DND-41 (cell line): ENCODE data around the gene RBM19.

Source experiments
- ATAC-seq: fragments of 200-7000 bp; cut with Tn5 transposase; 3 replicates; pipeline ENCODE4 v1.9.1; 2021; ENCODE audit warnings: low read depth; ENCODE audit not compliant: insufficient read depth
- DNase-seq: peaks from one replicate; pipeline ENCODE4 v3.0.0-alpha.2; 2020
- H2AFZ ChIP-seq: 2 replicates; pipeline ENCODE4 v1.6.0; 2012; ENCODE audit warnings: low read depth, low read length
- H3K27ac ChIP-seq: 2 replicates; pipeline ENCODE4 v1.5.1; 2012; ENCODE audit warnings: low read length, inconsistent platforms
- H3K27me3 ChIP-seq: fragments of 200-600 bp; sonication (generic); 2 replicates; pipeline ENCODE4 v1.6.0; 2012; ENCODE audit warnings: low read length, mild to moderate bottlenecking, inconsistent platforms; ENCODE audit not compliant: insufficient read depth, poor library complexity
- H3K36me3 ChIP-seq: 2 replicates; pipeline ENCODE4 v1.5.1; 2012; ENCODE audit warnings: low read length, inconsistent platforms; ENCODE audit not compliant: insufficient read depth
- H3K4me1 ChIP-seq: 2 replicates; pipeline ENCODE4 v1.5.1; 2012; ENCODE audit warnings: mild to moderate bottlenecking, low read length; ENCODE audit not compliant: insufficient read depth
- H3K4me2 ChIP-seq: 2 replicates; pipeline ENCODE4 v1.6.0; 2012; ENCODE audit warnings: mild to moderate bottlenecking, moderate library complexity, low read length, inconsistent platforms; ENCODE audit not compliant: insufficient read depth
- H3K4me3 ChIP-seq, 2 experiments: fragments of 200-600 bp in 1 of 2; shearing (Covaris generic) in 1 of 2; 2 replicates each; pipeline ENCODE4 v1.5.1; 2012 to 2016; ENCODE audit warnings: inconsistent platforms in 2 of 2, low read length in 2 of 2, mild to moderate bottlenecking in 2 of 2, low read depth in 1 of 2, moderate library complexity in 1 of 2
- H3K79me2 ChIP-seq: 2 replicates; pipeline ENCODE4 v1.6.0; 2012; ENCODE audit warnings: low read length, inconsistent platforms; ENCODE audit not compliant: insufficient read depth
- H3K9ac ChIP-seq: 2 replicates; pipeline ENCODE4 v1.6.0; 2012; ENCODE audit warnings: low read depth, mild to moderate bottlenecking, inconsistent platforms, low read length, moderate library complexity
- H3K9me3 ChIP-seq: 2 replicates; pipeline ENCODE4 v1.5.1; 2012; ENCODE audit warnings: low read length, moderate library complexity, mild to moderate bottlenecking, inconsistent platforms; ENCODE audit not compliant: insufficient read depth, severe bottlenecking
- H4K20me1 ChIP-seq: 2 replicates; pipeline ENCODE4 v1.6.0; 2012; ENCODE audit warnings: low read length; ENCODE audit not compliant: insufficient read depth
- EZH2 ChIP-seq: IDR thresholded peaks from 3 replicates; pipeline ENCODE4 v1.6.1; 2012; ENCODE audit warnings: borderline replicate concordance, low read depth, mild to moderate bottlenecking, moderate library complexity, low read length, inconsistent platforms; ENCODE audit not compliant: severe bottlenecking
- TF ChIP-seq, protein P1 (sequence below): IDR thresholded peaks from 2 replicates; pipeline ENCODE4 v1.5.1; 2012; ENCODE audit warnings: borderline replicate concordance, low read length, moderate library complexity, mild to moderate bottlenecking; ENCODE audit not compliant: poor library complexity, severe bottlenecking; ENCODE audit errors: extremely low read depth

The RBM19 gene

DNA sequence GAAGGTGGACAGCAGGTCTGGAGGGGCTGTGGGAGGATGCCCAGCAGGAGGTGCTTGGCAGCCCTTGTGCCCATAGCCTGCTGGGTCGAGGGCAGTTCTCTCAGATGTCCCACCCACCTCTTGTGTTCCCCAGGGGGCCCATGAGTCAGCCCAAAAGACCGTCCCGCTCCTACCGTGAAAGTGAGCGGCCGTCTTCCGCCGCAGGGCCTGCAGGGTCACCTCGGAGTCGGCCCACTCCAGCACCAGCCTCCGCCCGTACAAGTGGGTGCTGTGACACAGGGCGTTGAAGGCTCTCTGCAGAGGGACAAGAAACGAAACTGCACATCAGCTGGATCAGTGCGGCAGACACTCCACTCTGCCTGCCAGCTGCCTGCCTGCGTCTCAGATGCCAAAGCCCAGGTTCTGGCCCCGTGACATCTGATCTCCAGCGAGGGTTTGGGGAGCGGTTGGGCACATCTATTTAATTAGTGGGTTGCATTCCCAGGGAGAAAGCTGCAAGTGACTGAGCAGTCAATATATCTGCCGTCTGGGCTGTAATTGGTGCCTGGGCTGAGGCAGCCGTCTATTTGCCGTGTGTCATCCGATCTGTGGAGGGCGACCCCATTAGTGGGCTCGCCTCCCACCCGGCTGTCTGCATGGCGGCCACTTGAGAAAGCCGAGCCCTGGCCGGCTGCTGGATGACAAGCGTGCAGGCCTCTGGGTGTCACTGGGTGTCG lies 121.5 kb downstream of the RBM19 start:
- DNase-seq (no peak), ATAC-seq (no peak)
- Histone ChIP-seq H3K27ac (no peak overlapping the region), H3K27me3 (no peaks in the 10 kb centered on the region), H3K9ac (no peak overlapping the region), H2AFZ (no peak overlapping the region), H3K36me3 (peaks cover 24% of the 10 kb centered on the region), H3K79me2 (no peaks in the 10 kb centered on the region), H3K4me3 (no peak overlapping the region), H3K4me1 (no peaks in the 10 kb centered on the region), H3K4me2 (no peak overlapping the region), H4K20me1 (no peaks in the 10 kb centered on the region), H3K9me3 (no peaks in the 10 kb centered on the region)
- TF ChIP-seq EZH2, result no peak
- TF ChIP-seq, protein P1, sequence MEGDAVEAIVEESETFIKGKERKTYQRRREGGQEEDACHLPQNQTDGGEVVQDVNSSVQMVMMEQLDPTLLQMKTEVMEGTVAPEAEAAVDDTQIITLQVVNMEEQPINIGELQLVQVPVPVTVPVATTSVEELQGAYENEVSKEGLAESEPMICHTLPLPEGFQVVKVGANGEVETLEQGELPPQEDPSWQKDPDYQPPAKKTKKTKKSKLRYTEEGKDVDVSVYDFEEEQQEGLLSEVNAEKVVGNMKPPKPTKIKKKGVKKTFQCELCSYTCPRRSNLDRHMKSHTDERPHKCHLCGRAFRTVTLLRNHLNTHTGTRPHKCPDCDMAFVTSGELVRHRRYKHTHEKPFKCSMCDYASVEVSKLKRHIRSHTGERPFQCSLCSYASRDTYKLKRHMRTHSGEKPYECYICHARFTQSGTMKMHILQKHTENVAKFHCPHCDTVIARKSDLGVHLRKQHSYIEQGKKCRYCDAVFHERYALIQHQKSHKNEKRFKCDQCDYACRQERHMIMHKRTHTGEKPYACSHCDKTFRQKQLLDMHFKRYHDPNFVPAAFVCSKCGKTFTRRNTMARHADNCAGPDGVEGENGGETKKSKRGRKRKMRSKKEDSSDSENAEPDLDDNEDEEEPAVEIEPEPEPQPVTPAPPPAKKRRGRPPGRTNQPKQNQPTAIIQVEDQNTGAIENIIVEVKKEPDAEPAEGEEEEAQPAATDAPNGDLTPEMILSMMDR, result no peak

DNA sequence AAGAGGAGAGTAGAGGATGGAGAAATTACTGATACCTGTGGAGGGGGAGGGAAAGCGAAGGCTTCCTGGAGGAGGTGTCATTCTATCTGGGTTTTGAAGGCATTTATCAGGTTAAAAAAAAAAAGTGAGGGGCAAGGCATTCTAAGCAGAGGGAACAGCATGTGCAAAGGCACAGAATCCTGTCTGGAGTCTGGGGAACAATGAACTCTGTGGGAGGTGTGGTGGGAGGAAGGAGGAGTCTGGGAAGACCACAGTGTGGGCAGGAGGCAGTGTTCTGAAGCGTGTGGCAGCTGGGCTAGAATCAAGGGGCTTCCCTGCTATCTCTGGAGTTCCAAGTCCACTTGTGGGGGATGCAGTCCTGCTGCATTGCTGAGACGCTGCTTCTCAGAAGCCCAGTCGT lies 123.4 kb downstream of the RBM19 start:
- peaks cover 16% of the 10 kb centered on the region for H3K36me3 ChIP-seq
- DNase-seq (no peak), ATAC-seq (no peak)
- H3K27ac ChIP-seq, result no peak overlapping the region
- H3K4me3 ChIP-seq, result no peak overlapping the region
- no peak overlapping the region for H2AFZ ChIP-seq
- H3K27me3 ChIP-seq, result no peaks in the 10 kb centered on the region
- TF ChIP-seq, protein P1, result no peak
- no peak for TF ChIP-seq EZH2
- no peak overlapping the region for H3K9ac ChIP-seq
- no peaks in the 10 kb centered on the region for H3K4me1 ChIP-seq
- H3K79me2 ChIP-seq, result no peaks in the 10 kb centered on the region
- H3K9me3 ChIP-seq, result no peaks in the 10 kb centered on the region
- H4K20me1 ChIP-seq, result peaks cover 2% of the 10 kb centered on the region; the same call in 1 of the 2 replicates
- H3K4me2 ChIP-seq, result no peak overlapping the region

DNA sequence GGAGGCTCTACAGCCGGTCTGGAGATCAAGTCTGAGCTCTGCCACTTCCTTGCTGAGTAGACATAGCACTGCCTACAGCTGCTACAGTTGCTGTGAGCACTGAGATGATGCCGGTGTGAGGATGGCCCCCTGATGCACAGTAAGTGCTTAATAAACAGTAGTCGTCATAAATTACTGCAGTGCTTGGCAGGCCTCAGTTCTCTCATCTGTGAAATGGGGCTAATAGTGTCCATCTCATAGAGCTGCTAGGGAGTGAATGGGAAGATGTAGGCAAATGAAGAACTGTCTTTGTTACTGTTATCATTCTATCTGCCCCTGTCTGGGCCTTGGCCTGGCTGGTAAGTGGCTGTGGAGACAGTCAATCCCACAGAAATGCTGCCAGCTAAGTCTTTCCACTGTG lies 124.3 kb downstream of the RBM19 start:
- H3K9ac ChIP-seq, result no peak overlapping the region
- no peak overlapping the region for H3K4me3 ChIP-seq
- peaks cover 2% of the 10 kb centered on the region; the same call in 1 of the 2 replicates for H4K20me1 ChIP-seq
- no peak overlapping the region for H3K27ac ChIP-seq
- DNase-seq (no peak), ATAC-seq (no peak)
- TF ChIP-seq, protein P1, result no peak
- no peak for TF ChIP-seq EZH2
- H2AFZ ChIP-seq, result no peak overlapping the region
- H3K27me3 ChIP-seq, result no peaks in the 10 kb centered on the region
- H3K4me1 ChIP-seq, result no peaks in the 10 kb centered on the region
- H3K4me2 ChIP-seq, result no peak overlapping the region
- no peaks in the 10 kb centered on the region for H3K79me2 ChIP-seq
- H3K9me3 ChIP-seq, result no peaks in the 10 kb centered on the region
- peaks cover 16% of the 10 kb centered on the region for H3K36me3 ChIP-seq
